Vagina (tissue), 2 donors: Measurements from ENCODE around the gene ERICH6B. TPM values are rescaled to one million over a fixed set of nuclear protein-coding genes. Genes with fewer than 3 reads are reported as not detected.

ENCODE experiments used
- DNase-seq, 2 donors: peaks; one replicate each; pipeline ENCODE4 v3.0.0-alpha.2; 2017; ENCODE audit errors: extremely low spot score in 2 of 2
- H3K27ac ChIP-seq: fragments of 200-600 bp; sonication (generic); one replicate; pipeline ENCODE4 v1.5.1; 2019
- H3K27me3 ChIP-seq: fragments of 200-600 bp; sonication (generic); one replicate; pipeline ENCODE4 v1.5.1; 2019
- H3K36me3 ChIP-seq, 2 donors: fragments of 200-600 bp; sonication (generic); one replicate each; pipeline ENCODE4 v1.5.1; 2017 to 2019
- H3K4me1 ChIP-seq: fragments of 200-600 bp; sonication (generic); one replicate; pipeline ENCODE4 v1.5.1; 2019
- H3K4me3 ChIP-seq, 2 donors: fragments of 200-600 bp; sonication (generic); 1 replicate in 1 of 2; 2 replicates in 1 of 2; pipeline ENCODE4 v1.5.1; 2016 to 2019
- H3K9me3 ChIP-seq: fragments of 200-600 bp; sonication (generic); one replicate; pipeline ENCODE4 v1.5.1; 2019
- CTCF ChIP-seq, 3 experiments: fragments of 450-650 bp in 2 of 3; fragments of 200-600 bp in 1 of 3; sonication (generic) in 1 of 3; IDR thresholded peaks; one replicate each; pipeline ENCODE4 v1.5.1; 2017 to 2019; ENCODE audit warnings: antibody characterized with exemption in 3 of 3, mild to moderate bottlenecking in 2 of 3, moderate library complexity in 2 of 3
- POLR2A ChIP-seq, 2 donors: fragments of 450-650 bp; IDR thresholded peaks; one replicate each; pipeline ENCODE4 v1.6.1; 2017; ENCODE audit warnings: antibody characterized with exemption in 2 of 2, mild to moderate bottlenecking in 2 of 2, moderate library complexity in 2 of 2
- POLR2AphosphoS5 ChIP-seq, 2 donors: sonication (generic); formaldehyde crosslinking; IDR thresholded peaks; one replicate each; pipeline ENCODE4 v1.9.0; 2017; ENCODE audit warnings: antibody characterized with exemption in 2 of 2, mild to moderate bottlenecking in 2 of 2, low read depth in 1 of 2; ENCODE audit not compliant: insufficient read depth in 1 of 2
- intact Hi-C: fragments of 100-400 bp; cut with DNase I; formaldehyde crosslinking; loops from one replicate; pipeline ENCODE4 v1.15.1; 2023
- total RNA-seq: library from RNA; depleted of rRNA; stranded (reverse); fragments of >200 nt; gene quantifications from one replicate; pipeline ENCODE4 v1.2.3, GENCODE V29; 2016

ERICH6B gene
- total RNA-seq, 1 donor from 2014 or later = not detected

- intact Hi-C loops = no loop called here
- Histone ChIP-seq H3K36me3 (peaks cover 0 to 24% of the 10 kb centered on the region in 2 donors), H3K4me1 (no peaks in the 10 kb centered on the region), H3K27me3 (no peaks in the 10 kb centered on the region), H3K27ac (no peak overlapping the region), H3K4me3 (no peak overlapping the region), H3K9me3 (no peaks in the 10 kb centered on the region)
- no peak for DNase-seq
- TF ChIP-seq POLR2AphosphoS5 (IDR thresholded peaks at IDR 0.05; ENCODE audit: insufficient read depth in 1 of 2, low read depth in 1 of 2) = no peak
- TF ChIP-seq POLR2A (IDR thresholded peaks at IDR 0.05) = no peak
- no peak for TF ChIP-seq CTCF (IDR thresholded peaks at IDR 0.05)
These were observed 77.2 kb downstream of the ERICH6B start for GRCh38 chr13:45538382-45538781.

GRCh38 chr13:45537516-45537915 is 78.0 kb downstream of the ERICH6B start:
- Histone ChIP-seq H3K4me3 (no peak overlapping the region), H3K9me3 (no peaks in the 10 kb centered on the region), H3K27ac (no peak overlapping the region), H3K36me3 (peaks cover 0 to 32% of the 10 kb centered on the region in 2 donors), H3K4me1 (no peaks in the 10 kb centered on the region), H3K27me3 (no peaks in the 10 kb centered on the region)
- intact Hi-C loops = no loop called here
- DNase-seq = no peak
- TF ChIP-seq POLR2A (IDR thresholded peaks at IDR 0.05) = no peak
- TF ChIP-seq CTCF (IDR thresholded peaks at IDR 0.05) = no peak
- TF ChIP-seq POLR2AphosphoS5 (IDR thresholded peaks at IDR 0.05; ENCODE audit: insufficient read depth in 1 of 2, low read depth in 1 of 2) = no peak

- Histone ChIP-seq H3K36me3 (peaks cover 0 to 41% of the 10 kb centered on the region in 2 donors), H3K9me3 (no peaks in the 10 kb centered on the region), H3K27me3 (no peaks in the 10 kb centered on the region), H3K4me1 (no peaks in the 10 kb centered on the region), H3K27ac (no peak overlapping the region), H3K4me3 (no peak overlapping the region)
- intact Hi-C loops = no loop called here
- no peak for TF ChIP-seq POLR2AphosphoS5 (IDR thresholded peaks at IDR 0.05; ENCODE audit: insufficient read depth in 1 of 2, low read depth in 1 of 2)
- no peak for TF ChIP-seq CTCF (IDR thresholded peaks at IDR 0.05)
- no peak for TF ChIP-seq POLR2A (IDR thresholded peaks at IDR 0.05)
- no peak for DNase-seq
These were observed 79.3 kb downstream of the ERICH6B start for GRCh38 chr13:45536224-45536623.

DNA sequence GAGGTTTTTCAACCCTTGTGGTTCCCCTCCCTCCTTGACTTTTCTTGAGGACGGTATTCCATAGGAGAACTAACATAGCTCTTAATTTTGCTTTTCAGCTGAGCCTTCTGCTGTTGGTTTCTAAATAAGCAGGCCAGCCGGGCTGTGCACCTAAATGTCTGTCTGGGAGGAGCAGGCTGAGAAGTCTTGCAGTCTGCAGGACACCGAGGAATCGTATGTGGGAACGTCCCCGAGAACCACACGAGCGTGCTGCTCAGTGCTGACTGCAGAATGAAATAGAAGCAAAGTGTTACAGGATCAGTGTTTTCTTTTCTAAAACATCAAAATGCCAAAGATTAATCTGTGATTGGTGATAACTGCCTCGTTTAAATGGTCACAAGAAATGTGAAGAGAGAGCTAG is 80.9 kb downstream of the ERICH6B start:
- intact Hi-C loops = no loop called here
- Histone ChIP-seq H3K27me3 (no peaks in the 10 kb centered on the region), H3K4me1 (no peaks in the 10 kb centered on the region), H3K27ac (no peak overlapping the region), H3K4me3 (no peak overlapping the region), H3K9me3 (no peaks in the 10 kb centered on the region), H3K36me3 (peaks cover 0 to 56% of the 10 kb centered on the region in 2 donors)
- TF ChIP-seq POLR2A (IDR thresholded peaks at IDR 0.05) = no peak
- no peak for TF ChIP-seq CTCF (IDR thresholded peaks at IDR 0.05)
- TF ChIP-seq POLR2AphosphoS5 (IDR thresholded peaks at IDR 0.05; ENCODE audit: insufficient read depth in 1 of 2, low read depth in 1 of 2) = no peak
- no peak for DNase-seq

GRCh38 chr13:45529758-45530157 is 85.8 kb downstream of the ERICH6B start:
- H3K27ac ChIP-seq = no peak overlapping the region
- no peak overlapping the region for H3K4me3 ChIP-seq
- no peaks in the 10 kb centered on the region for H3K4me1 ChIP-seq
- H3K36me3 ChIP-seq = peaks cover 0 to 53% of the 10 kb centered on the region in 2 donors
- TF ChIP-seq CTCF (IDR thresholded peaks at IDR 0.05) (no peak), POLR2A (IDR thresholded peaks at IDR 0.05) (no peak), POLR2AphosphoS5 (IDR thresholded peaks at IDR 0.05; ENCODE audit: insufficient read depth in 1 of 2, low read depth in 1 of 2) (no peak)
- H3K27me3 ChIP-seq = no peaks in the 10 kb centered on the region
- DNase-seq = no peak
- intact Hi-C loops = no loop called here
- no peaks in the 10 kb centered on the region for H3K9me3 ChIP-seq
